H9 (cell line): ENCODE measurements around the gene SELENOI. TPM values are rescaled to one million over a fixed set of nuclear protein-coding genes. Genes with fewer than 3 reads are reported as not detected.

Source experiments
- DNase-seq: peaks from one replicate; pipeline ENCODE4 v3.0.0-alpha.2; 2017
- H2AFZ ChIP-seq: one replicate; pipeline ENCODE4 v1.6.1; 2013; ENCODE audit warnings: mild to moderate bottlenecking, low read length, control low read depth, moderate library complexity
- H2AK5ac ChIP-seq: 2 replicates; pipeline ENCODE4 v1.6.1; 2013; ENCODE audit warnings: low read length, control low read depth, mixed read lengths; ENCODE audit not compliant: insufficient read length
- H2BK120ac ChIP-seq: one replicate; pipeline ENCODE4 v1.6.1; 2013; ENCODE audit warnings: low read depth, mild to moderate bottlenecking, low read length, control low read depth, inconsistent platforms; ENCODE audit not compliant: poor library complexity, severe bottlenecking
- H2BK12ac ChIP-seq: 2 replicates; pipeline ENCODE4 v1.6.1; 2013; ENCODE audit warnings: low read length, control low read depth, mixed read lengths, low read depth; ENCODE audit not compliant: insufficient read length
- H2BK15ac ChIP-seq: 2 replicates; pipeline ENCODE4 v1.6.1; 2013; ENCODE audit warnings: low read depth, low read length, control low read depth
- H2BK20ac ChIP-seq: one replicate; pipeline ENCODE4 v1.6.1; 2013; ENCODE audit warnings: low read depth, mild to moderate bottlenecking, low read length, control low read depth, inconsistent platforms; ENCODE audit not compliant: poor library complexity, severe bottlenecking
- H2BK5ac ChIP-seq: 2 replicates; pipeline ENCODE4 v1.6.1; 2013; ENCODE audit warnings: low read length, control low read depth, mixed read lengths; ENCODE audit not compliant: insufficient read length
- H3K14ac ChIP-seq: 2 replicates; pipeline ENCODE4 v1.6.1; 2013; ENCODE audit warnings: low read length, control low read depth; ENCODE audit not compliant: insufficient read depth
- H3K18ac ChIP-seq: 2 replicates; pipeline ENCODE4 v1.6.1; 2013; ENCODE audit warnings: low read depth, mild to moderate bottlenecking, mixed read lengths, low read length, control low read depth; ENCODE audit not compliant: insufficient read length
- H3K23ac ChIP-seq: 2 replicates; pipeline ENCODE4 v1.6.1; 2013; ENCODE audit warnings: low read length, control low read depth, mixed read lengths, low read depth; ENCODE audit not compliant: insufficient read length
- H3K23me2 ChIP-seq: 2 replicates; pipeline ENCODE4 v1.6.1; 2013; ENCODE audit warnings: low read depth, mild to moderate bottlenecking, mixed read lengths, low read length, control low read depth; ENCODE audit not compliant: insufficient read length, poor library complexity, severe bottlenecking
- H3K27ac ChIP-seq: 2 replicates; pipeline ENCODE4 v1.5.1; 2013; ENCODE audit warnings: low read length, control low read depth, mixed read lengths, low read depth; ENCODE audit not compliant: insufficient read length
- H3K27me3 ChIP-seq: 2 replicates; pipeline ENCODE4 v1.6.1; 2013; ENCODE audit warnings: low read length, control low read depth, inconsistent platforms; ENCODE audit not compliant: insufficient read depth
- H3K4ac ChIP-seq: 2 replicates; pipeline ENCODE4 v1.6.1; 2013; ENCODE audit warnings: low read depth, mild to moderate bottlenecking, control low read depth, inconsistent platforms, low read length, moderate library complexity
- H3K4me1 ChIP-seq: 2 replicates; pipeline ENCODE4 v1.6.1; 2013; ENCODE audit warnings: low read length, control low read depth, inconsistent platforms; ENCODE audit not compliant: insufficient read depth
- H3K4me2 ChIP-seq: 2 replicates; pipeline ENCODE4 v1.6.1; 2013; ENCODE audit warnings: low read length, control low read depth, mixed read lengths; ENCODE audit not compliant: insufficient read length, insufficient read depth
- H3K56ac ChIP-seq: 2 replicates; pipeline ENCODE4 v1.6.1; 2013; ENCODE audit warnings: low read depth, mild to moderate bottlenecking, mixed read lengths, low read length, control low read depth; ENCODE audit not compliant: insufficient read length
- H3K79me1 ChIP-seq: 2 replicates; pipeline ENCODE4 v1.6.1; 2013; ENCODE audit warnings: low read depth, mild to moderate bottlenecking, moderate library complexity, low read length, control low read depth, inconsistent platforms; ENCODE audit not compliant: insufficient read depth, poor library complexity, severe bottlenecking
- H3K79me2 ChIP-seq: 2 replicates; pipeline ENCODE4 v1.6.1; 2013; ENCODE audit warnings: low read length, control low read depth, inconsistent platforms; ENCODE audit not compliant: insufficient read depth
- H3K9ac ChIP-seq: 2 replicates; pipeline ENCODE4 v1.6.1; 2013; ENCODE audit warnings: low read length, control low read depth, mixed read lengths; ENCODE audit not compliant: insufficient read length; ENCODE audit errors: extremely low read depth
- H3K9me3 ChIP-seq: one replicate; pipeline ENCODE4 v1.6.1; 2013; ENCODE audit warnings: low read depth, low read length, inconsistent platforms; ENCODE audit not compliant: control insufficient read depth
- H3T11ph ChIP-seq: one replicate; pipeline ENCODE4 v1.6.1; 2013; ENCODE audit warnings: mild to moderate bottlenecking, low read length, control low read depth, inconsistent platforms
- H4K20me1 ChIP-seq: one replicate; pipeline ENCODE4 v1.6.1; 2013; ENCODE audit not compliant: control insufficient read depth, insufficient read length, insufficient read depth
- H4K5ac ChIP-seq: 2 replicates; pipeline ENCODE4 v1.6.1; 2013; ENCODE audit warnings: low read depth, mild to moderate bottlenecking, mixed read lengths, low read length, control low read depth; ENCODE audit not compliant: insufficient read length
- H4K8ac ChIP-seq: replicated peaks from 2 replicates; pipeline ENCODE4 v1.6.1; 2013; ENCODE audit warnings: low read length, control low read depth, mixed read lengths, low read depth; ENCODE audit not compliant: insufficient read length
- H4K91ac ChIP-seq: 2 replicates; pipeline ENCODE4 v1.6.1; 2013; ENCODE audit warnings: low read depth, mild to moderate bottlenecking, moderate library complexity, mixed read lengths, low read length, control low read depth; ENCODE audit not compliant: insufficient read length
- H3K27ac Mint-ChIP-seq, 3 experiments: 2 replicates in 2 of 3; 3 replicates in 1 of 3; pipeline ENCODE4 v1.8.0; 2020 to 2021; ENCODE audit warnings: mixed read lengths in 3 of 3, mild to moderate bottlenecking in 1 of 3, moderate library complexity in 1 of 3
- H3K27me3 Mint-ChIP-seq: 2 replicates; pipeline ENCODE4 v1.8.0; 2021; ENCODE audit warnings: low read depth, mild to moderate bottlenecking, moderate library complexity, mixed read lengths
- H3K36me3 Mint-ChIP-seq, 3 experiments: 2 replicates in 2 of 3; 3 replicates in 1 of 3; pipeline ENCODE4 v1.8.0; 2020 to 2021; ENCODE audit warnings: low read depth in 3 of 3, mixed read lengths in 3 of 3; ENCODE audit not compliant: insufficient read depth in 1 of 3
- H3K4me1 Mint-ChIP-seq, 2 experiments: 2 replicates each; pipeline ENCODE4 v1.8.0; 2020; ENCODE audit warnings: mixed read lengths in 2 of 2
- H3K4me3 Mint-ChIP-seq, 2 experiments: 2 replicates in 1 of 2; 3 replicates in 1 of 2; pipeline ENCODE4 v1.8.0; 2020 to 2021; ENCODE audit warnings: mild to moderate bottlenecking in 2 of 2, mixed read lengths in 2 of 2, moderate library complexity in 1 of 2
- H3K9me3 Mint-ChIP-seq, 2 experiments: 2 replicates in 1 of 2; 3 replicates in 1 of 2; pipeline ENCODE4 v1.8.0; 2020; ENCODE audit warnings: mild to moderate bottlenecking in 2 of 2, mixed read lengths in 2 of 2, moderate library complexity in 1 of 2
- CTCF ChIP-seq: fragments of 200-600 bp; sonication (generic); conservative IDR thresholded peaks from 3 replicates; pipeline ENCODE4 v1.8.0; 2021; ENCODE audit warnings: antibody characterized with exemption, mild to moderate bottlenecking
- WGBS: extraction: QIAGEN DNeasy Blood & Tissue Kit; methylation state at CpG from one replicate; pipeline ENCODE4 v1.1.7; 2013; ENCODE audit warnings: missing lambda C conversion rate, low lambda C conversion rate, mixed read lengths; ENCODE audit not compliant: insufficient read length; ENCODE audit errors: extremely low coverage; 5-methylcytosine and 5-hydroxymethylcytosine counted together
- total RNA-seq: library from RNA; stranded (reverse); gene quantifications from 2 replicates; pipeline ENCODE4 v1.2.1, GENCODE V29; 2021

The SELENOI gene
- total RNA-seq, 1 experiment from 2014 or later, result 41.9 TPM

DNA sequence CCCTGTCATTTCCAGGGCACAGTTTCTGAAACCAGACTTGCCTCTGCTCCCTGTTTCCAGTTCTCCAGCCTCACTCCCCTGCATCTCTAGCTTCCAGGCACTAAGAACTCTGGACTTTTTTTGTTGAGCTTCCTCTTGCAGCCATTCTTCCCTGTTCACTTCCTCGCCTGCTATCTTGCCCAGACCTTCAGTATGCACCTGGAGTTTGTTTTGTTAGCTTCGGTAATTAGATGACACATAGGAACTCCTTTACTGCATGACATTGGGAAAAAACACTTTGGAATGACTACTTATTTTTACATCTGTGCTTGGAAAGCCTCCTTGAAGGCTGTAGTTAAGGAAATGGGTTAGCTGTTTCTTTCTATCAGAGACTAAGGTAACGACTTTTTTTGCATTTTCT lies 96.8 kb downstream of the SELENOI start:
- H3K27me3 ChIP-seq, result no peaks in the 10 kb centered on the region
- H2BK120ac ChIP-seq, result no peak overlapping the region
- no peak overlapping the region for H2BK12ac ChIP-seq
- no peak overlapping the region for H3K56ac ChIP-seq
- no peak overlapping the region for H2BK15ac ChIP-seq
- H2AK5ac ChIP-seq, result no peak overlapping the region
- H3T11ph ChIP-seq, result no peak overlapping the region
- no peaks in the 10 kb centered on the region for H4K20me1 ChIP-seq
- no peaks in the 10 kb centered on the region for H3K9me3 ChIP-seq
- no peaks in the 10 kb centered on the region; the same call in 1 of the 2 replicates for H3K27me3 Mint-ChIP-seq
- H2BK20ac ChIP-seq, result no peak overlapping the region
- no peaks in the 10 kb centered on the region for H3K9me3 Mint-ChIP-seq
- H3K23me2 ChIP-seq, result no peaks in the 10 kb centered on the region
- H4K91ac ChIP-seq, result no peak overlapping the region
- no peak overlapping the region for H3K4me3 Mint-ChIP-seq
- H3K27ac ChIP-seq, result no peak overlapping the region
- no peaks in the 10 kb centered on the region for H3K4me1 Mint-ChIP-seq
- no peaks in the 10 kb centered on the region for H3K79me1 ChIP-seq
- H4K8ac ChIP-seq, result no peak overlapping the region
- no peak overlapping the region for H4K5ac ChIP-seq
- H3K4me1 ChIP-seq, result no peaks in the 10 kb centered on the region
- no peak for DNase-seq
- H3K4ac ChIP-seq, result no peak overlapping the region
- no peak for TF ChIP-seq CTCF
- no peak overlapping the region for H3K14ac ChIP-seq
- WGBS, result no CpG with 5 or more reads among the region's 3 CpGs
- no peaks in the 10 kb centered on the region for H3K79me2 ChIP-seq
- H2AFZ ChIP-seq, result no peak overlapping the region
- no peak overlapping the region for H3K27ac Mint-ChIP-seq
- no peak overlapping the region for H3K23ac ChIP-seq
- H2BK5ac ChIP-seq, result no peak overlapping the region
- no peak overlapping the region for H3K4me2 ChIP-seq
- peaks cover 0 to 2% (median 0%) of the 10 kb centered on the region in 3 experiments; a peak in 1 of 7 replicates for H3K36me3 Mint-ChIP-seq
- no peak overlapping the region for H3K18ac ChIP-seq
- H3K9ac ChIP-seq, result no peak overlapping the region
